HG03066 (cell line): Measurements from ENCODE around the gene TMEM131.
A peak's percentile ranks its signal among the peaks of the same experiment; 100 is the strongest.

Experiments used
- ATAC-seq: cut with Tn5 transposase; IDR thresholded peaks from one replicate; pipeline ENCODE4 v1.9.1; 2021; ENCODE audit warnings: low read depth; ENCODE audit not compliant: unreplicated experiment

TMEM131 gene

DNA sequence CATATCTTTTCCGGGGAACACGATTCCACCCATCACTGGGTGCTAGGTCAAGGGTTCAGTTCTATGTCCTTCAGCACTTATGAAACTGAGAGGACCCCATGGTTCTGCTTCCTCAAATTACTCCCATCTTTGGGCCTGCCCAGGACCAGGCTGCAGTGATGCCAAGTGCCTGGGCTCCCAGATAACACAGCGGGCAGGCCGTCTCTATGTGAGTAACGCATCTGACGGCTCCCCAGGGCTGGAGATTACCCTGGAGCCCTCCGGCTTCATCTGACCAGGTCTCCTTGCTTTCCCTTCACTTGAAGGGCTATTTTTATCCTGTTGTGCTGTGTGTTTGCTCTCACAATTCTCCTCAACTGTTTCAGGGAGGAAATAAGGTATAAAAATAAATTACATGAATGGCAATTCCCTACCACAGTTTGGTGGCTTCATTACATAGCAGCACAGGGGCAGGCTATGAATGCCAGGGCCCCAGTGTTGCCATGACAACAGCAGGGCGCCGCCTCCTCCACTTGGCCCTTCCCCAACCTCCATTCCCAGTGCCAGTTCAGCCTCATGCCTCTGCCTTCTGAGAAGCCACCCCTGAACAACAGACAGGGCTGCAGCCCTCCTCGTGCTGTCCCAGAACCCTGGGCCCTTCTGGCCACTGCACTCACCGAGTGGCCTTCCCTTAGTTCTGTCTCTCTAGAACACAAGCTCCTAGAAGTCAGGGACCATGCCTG lies 25.4 kb upstream of the TMEM131 start:
- no peak for ATAC-seq

GRCh38 chr2:98020516-98020915 lies 24.8 kb upstream of the TMEM131 start:
- no peak for ATAC-seq

GRCh38 chr2:98016908-98017670 lies 21.3 kb upstream of the TMEM131 start:
- ATAC-seq: no peak

DNA sequence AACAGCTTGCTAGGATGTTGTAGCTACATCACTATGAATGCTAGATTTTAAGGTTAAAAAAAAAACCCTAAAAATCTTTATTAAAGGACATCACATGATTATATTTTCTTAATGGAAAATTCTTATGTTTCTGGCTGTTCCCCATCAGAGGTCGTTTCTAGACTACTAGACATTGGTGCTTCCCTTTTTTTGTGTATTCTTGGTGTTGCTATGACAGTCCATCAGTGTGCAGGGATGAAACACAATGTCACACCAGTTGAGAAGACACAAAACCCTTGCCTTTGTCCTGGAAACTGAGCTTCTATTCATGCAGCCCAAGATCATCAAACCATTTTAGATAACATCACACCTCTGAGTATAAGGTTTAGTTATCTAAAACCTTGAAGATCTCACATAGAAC lies 19.9 kb upstream of the TMEM131 start:
- ATAC-seq: no peak

- ATAC-seq: no peak
These were observed 18.6 kb upstream of the TMEM131 start for GRCh38 chr2:98014379-98014778.

- no peak for ATAC-seq
These were observed 17.8 kb upstream of the TMEM131 start for GRCh38 chr2:98013407-98014042.

DNA sequence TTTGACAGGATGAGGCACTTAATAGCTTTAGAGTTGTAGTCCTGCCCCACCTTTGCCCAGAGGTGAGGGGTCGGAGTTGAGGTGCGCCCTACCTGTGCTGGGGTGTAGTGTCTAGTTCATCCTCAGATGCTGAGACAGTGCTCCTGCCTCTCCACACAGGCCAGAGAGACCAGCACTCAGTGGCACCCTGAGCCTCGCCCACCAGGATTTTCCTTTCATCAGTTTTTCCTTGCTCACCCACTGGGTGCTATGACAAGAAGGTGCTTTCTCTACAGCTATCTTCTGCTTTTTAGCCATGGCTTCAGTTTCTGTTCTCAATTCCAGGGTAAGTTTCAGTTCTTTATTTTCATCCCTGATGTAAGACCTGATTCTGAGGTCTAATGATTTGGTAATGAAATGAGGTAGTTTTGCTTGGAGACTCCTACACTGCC lies 16.8 kb upstream of the TMEM131 start:
- ATAC-seq: peak; percentile 83

- no peak for ATAC-seq
These were observed 14.4 kb upstream of the TMEM131 start for GRCh38 chr2:98009887-98010760.

- ATAC-seq: no peak
These were observed 12.7 kb upstream of the TMEM131 start for GRCh38 chr2:98008415-98008814.

DNA sequence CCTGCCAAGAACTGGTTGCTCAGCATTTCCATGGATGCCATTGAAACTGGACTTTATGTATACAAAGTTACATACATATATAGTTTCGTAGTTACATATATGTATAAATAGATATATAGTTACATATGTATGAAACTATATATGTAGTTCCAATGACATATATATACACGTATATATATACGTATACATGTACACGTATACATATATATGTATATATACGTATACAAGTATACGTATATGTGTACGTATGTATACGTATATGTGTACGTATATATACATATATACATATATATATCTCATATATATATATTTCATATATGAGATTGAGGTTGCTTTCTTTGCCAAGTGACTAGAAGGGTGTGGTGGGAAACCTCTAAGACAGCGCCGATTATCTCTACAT lies 10.6 kb upstream of the TMEM131 start:
- ATAC-seq: no peak

GRCh38 chr2:98004613-98005012 lies 8.9 kb upstream of the TMEM131 start:
- ATAC-seq: no peak

DNA sequence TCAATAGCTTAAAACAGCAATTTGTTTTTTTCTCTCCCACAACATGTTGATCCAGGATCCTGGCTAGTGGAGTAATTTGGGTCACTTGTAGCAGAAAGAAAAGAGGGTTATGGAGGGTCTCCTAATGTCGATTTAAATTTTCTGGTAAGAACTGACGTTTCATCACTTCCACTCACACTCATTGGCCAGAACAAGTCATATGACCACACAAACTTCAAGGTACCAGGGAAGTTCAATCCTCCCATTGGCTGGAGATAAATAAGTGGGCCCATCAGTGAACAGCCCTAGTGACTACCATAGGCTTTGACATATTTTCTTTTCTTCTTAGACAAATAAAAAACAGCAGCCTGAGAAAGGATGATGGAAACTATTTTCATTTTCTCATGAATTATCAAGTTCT lies 8.3 kb upstream of the TMEM131 start:
- ATAC-seq: no peak

DNA sequence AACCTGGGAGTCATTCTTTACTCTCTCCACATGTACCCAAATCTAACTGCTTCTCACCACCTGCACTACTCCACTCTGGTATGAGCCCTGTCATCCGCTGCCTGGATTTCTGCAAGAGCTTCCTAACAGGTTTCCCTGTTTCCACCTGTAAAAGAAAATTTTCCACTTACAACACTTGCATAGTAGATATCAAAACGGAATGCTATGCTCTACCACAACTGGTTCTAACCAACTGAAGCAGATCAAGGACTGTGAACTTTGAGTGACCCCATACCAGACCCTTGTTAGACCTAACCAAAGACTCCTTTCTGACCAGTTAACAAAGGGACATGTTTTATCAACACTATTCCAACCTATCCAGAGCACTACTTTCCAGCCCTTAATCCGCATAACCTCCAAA lies 3.8 kb upstream of the TMEM131 start:
- ATAC-seq: no peak

DNA sequence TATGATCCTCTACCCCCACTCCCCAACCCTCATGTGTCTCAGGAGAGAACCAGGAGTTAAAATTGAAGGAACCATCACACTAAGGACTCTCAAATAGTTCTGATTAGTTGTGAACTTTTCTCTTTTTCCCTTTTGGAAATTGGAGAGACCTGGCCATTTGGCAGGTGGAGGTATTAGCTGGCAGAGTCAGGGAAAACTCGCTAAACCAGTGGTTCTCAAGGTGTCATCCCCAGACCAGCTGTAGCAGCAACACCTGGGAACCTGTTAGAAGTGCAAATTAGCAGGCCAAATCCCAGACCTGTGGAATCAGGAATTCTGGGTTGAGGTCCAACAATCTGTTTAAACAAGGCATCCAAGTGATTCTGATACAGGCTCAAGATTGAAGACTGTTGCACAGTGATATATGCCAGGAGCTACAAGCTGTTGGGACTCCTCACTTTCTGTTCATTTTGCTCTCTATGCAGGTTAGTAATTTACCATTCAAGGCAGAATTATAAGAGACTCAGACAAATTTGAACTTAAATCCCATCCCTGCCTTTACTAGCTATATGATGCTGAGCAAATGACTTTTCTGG lies 2.8 kb upstream of the TMEM131 start:
- ATAC-seq: no peak

- no peak for ATAC-seq
These were observed 2.1 kb upstream of the TMEM131 start for GRCh38 chr2:97997784-97998392.

- no peak for ATAC-seq
These were observed 931 bp upstream of the TMEM131 start for GRCh38 chr2:97996679-97997078.

DNA sequence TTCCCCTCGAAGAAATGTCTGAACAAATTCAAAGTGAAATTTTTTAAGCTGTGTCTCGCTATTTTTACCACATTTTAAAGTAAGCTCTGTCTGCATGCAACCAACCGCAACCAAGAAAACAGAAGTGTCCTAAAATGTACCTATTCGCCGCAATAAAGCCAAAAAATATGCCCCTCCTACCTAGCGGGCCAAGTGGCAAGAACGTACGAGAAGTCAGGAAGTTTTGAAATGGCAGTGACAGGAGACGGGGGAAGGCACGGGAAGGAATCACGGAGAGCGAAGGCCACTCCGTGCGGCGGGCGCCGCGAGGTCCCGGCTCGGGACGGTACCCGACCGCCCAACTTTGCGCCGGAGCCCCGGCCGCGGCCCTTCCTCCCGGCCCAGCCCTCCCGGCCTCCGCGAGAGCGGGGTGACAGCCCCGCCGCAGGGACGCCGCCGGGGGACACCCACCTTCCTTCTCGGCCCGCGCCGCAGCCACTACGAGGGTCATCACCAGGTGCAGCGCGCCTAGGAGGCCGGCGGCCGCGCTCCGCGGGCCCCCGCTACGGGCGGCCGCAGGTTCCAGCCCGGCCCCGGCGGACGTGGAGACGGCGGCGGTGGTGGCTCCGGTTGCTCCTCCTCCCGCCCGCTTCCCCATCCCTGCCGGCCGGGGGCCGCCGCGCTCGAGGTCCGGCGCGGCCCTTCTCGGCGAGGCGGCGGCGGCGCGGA lies 568 bp downstream of the TMEM131 start:
- ATAC-seq: peak; percentile 32

DNA sequence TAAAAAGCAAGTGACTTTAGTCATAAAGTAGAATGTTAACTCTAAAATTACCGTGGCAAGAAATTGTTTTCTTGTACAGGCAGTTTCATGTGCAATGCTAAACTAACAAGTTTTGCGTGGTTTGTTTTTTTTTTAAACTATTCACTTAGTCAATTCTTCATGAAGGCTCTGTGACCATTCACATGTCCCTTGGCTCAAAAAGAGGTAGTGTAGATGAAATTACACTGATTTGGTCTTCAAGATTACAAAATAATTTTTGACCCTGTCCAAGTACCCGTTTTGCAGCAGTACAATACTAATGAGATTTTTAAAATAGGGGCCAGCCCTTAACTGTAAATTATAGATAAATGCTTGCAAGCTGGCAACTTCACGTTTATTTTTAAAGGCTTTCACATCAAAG lies 1.3 kb downstream of the TMEM131 start:
- no peak for ATAC-seq

DNA sequence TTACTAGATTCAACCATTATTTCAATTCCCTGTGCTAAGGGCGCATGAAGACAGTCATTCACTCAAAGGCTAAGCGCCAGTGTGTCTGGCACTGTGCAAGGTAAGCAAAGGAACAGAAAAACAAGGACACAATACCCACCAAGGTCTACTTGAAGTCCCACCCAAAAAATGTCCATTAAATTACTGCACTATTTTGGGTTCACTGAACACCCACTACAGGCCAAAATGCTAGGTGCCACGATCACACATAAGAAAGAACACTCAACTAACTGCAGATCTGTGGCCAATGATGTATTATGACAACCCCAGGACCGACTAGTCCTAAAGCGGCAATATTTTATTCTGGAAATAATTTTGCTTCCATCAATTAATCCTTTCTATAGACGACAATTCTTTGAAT lies 1.8 kb downstream of the TMEM131 start:
- no peak for ATAC-seq
